ENCODE measurements around the gene S100A7.
"Not testable (repeated sequence)": the region's sequence is repeated elsewhere in the genome, so short reads cannot be mapped to it uniquely, and the experiment has no call there.

S100A7 gene

GRCh38 chr1:153475282-153475681 is 14.8 kb upstream of the S100A7 start:
- DNase-seq: no peak

- DNase-seq: no peak
Measured at GRCh38 chr1:153474347-153474746, 13.9 kb upstream of the S100A7 start.

GRCh38 chr1:153470707-153471106 is 10.3 kb upstream of the S100A7 start:
- DNase-seq: no peak

GRCh38 chr1:153466908-153467307 is 6.5 kb upstream of the S100A7 start:
- DNase-seq: no peak

- DNase-seq: no peak
Measured at GRCh38 chr1:153465811-153466636, 5.6 kb upstream of the S100A7 start.

- not testable (repeated sequence) for DNase-seq
Measured at GRCh38 chr1:153462741-153463140, 2.3 kb upstream of the S100A7 start.

- no peak for DNase-seq
Measured at GRCh38 chr1:153459655-153460054, 796 bp downstream of the S100A7 start.

- DNase-seq: no peak
Measured at GRCh38 chr1:153456396-153456795, 4.1 kb downstream of the S100A7 start.

- not testable (repeated sequence) for DNase-seq
Measured at GRCh38 chr1:153448851-153449250, 11.6 kb downstream of the S100A7 start.

- no peak for DNase-seq
Measured at GRCh38 chr1:153447498-153448170, 12.8 kb downstream of the S100A7 start.

GRCh38 chr1:153444078-153444477 is 16.4 kb downstream of the S100A7 start:
- no peak for DNase-seq

- DNase-seq: no peak
Measured at GRCh38 chr1:153443486-153443885, 17.0 kb downstream of the S100A7 start.

- peak; percentile 46 for DNase-seq
Measured at GRCh38 chr1:153441238-153441755, 19.2 kb downstream of the S100A7 start.

- no peak for DNase-seq
Measured at GRCh38 chr1:153439273-153439672, 21.2 kb downstream of the S100A7 start.

- no peak for DNase-seq
Measured at GRCh38 chr1:153438599-153438998, 21.9 kb downstream of the S100A7 start.

GRCh38 chr1:153437236-153437635 is 23.2 kb downstream of the S100A7 start:
- DNase-seq: no peak

- DNase-seq: no peak
Measured at GRCh38 chr1:153434746-153435455, 25.6 kb downstream of the S100A7 start.

- DNase-seq: no peak
Measured at GRCh38 chr1:153432874-153433681, 27.4 kb downstream of the S100A7 start.

GRCh38 chr1:153431928-153432327 is 28.5 kb downstream of the S100A7 start:
- DNase-seq: no peak

GRCh38 chr1:153431427-153431826 is 29.0 kb downstream of the S100A7 start:
- DNase-seq: no peak

- no peak for DNase-seq
Measured at GRCh38 chr1:153431002-153431401, 29.4 kb downstream of the S100A7 start.

GRCh38 chr1:153430561-153430960 is 29.9 kb downstream of the S100A7 start:
- no peak for DNase-seq

- DNase-seq: no peak
Measured at GRCh38 chr1:153430166-153430553, 30.3 kb downstream of the S100A7 start.

All from NCI-H510A (cell line).